ENCODE results near the gene CFAP141.

GRCh38 chr1:154253671-154254070 is 47.5 kb upstream of the CFAP141 start:
- TF ChIP-seq POLR2A (IDR thresholded peaks at IDR 0.05; ENCODE audit: low read length) (no peak), EP300 (IDR thresholded peaks at IDR 0.05) (no peak), RAD21 (conservative IDR thresholded peaks at IDR 0.05 in 1 of 2, IDR thresholded peaks at IDR 0.05 in 1 of 2) (no peak), CTCF (IDR thresholded peaks at IDR 0.05) (no peak), RNF2 (IDR thresholded peaks at IDR 0.05; ENCODE audit: borderline replicate concordance, low read depth) (no peak), TP53 (CRISPR knock-in tag; IDR thresholded peaks at IDR 0.05) (no peak), PHF8 (IDR thresholded peaks at IDR 0.05; ENCODE audit: borderline replicate concordance, low read depth) (no peak), HDAC2 (IDR thresholded peaks at IDR 0.05) (no peak)

All from A549 (cell line).